ENCODE data around the gene FNDC10. TPM values are rescaled to one million over a fixed set of nuclear protein-coding genes. Genes with fewer than 3 reads are reported as not detected.
A peak's percentile ranks its signal among the peaks of the same experiment; 100 is the strongest.

The FNDC10 gene
- total RNA-seq, 2 donors from 2014 or later = 10.4 to 10.8 TPM

GRCh38 chr1:1556505-1556904 is 43.4 kb downstream of the FNDC10 start:
- Mint-ChIP-seq H3K27me3 (ENCODE audit: insufficient read depth) (no peaks in the 10 kb centered on the region), H3K27ac (no peak overlapping the region), H3K4me3 (no peak overlapping the region), H3K36me3 (ENCODE audit: low read depth) (peaks cover 7% of the 10 kb centered on the region), H3K9me3 (no peaks in the 10 kb centered on the region), H3K4me1 (peaks cover 1% of the 10 kb centered on the region)
- no peaks in the 10 kb centered on the region for H3K9me3 ChIP-seq (ENCODE audit: control insufficient read depth, low read length)
- 95 to 98% methylated on average over 6 of the region's 6 CpGs for WGBS, 2 experiments (ENCODE audit: insufficient coverage in 1 of 2, insufficient read length in 1 of 2)
- no peak overlapping the region for H3K9ac ChIP-seq (ENCODE audit: extremely low read depth, low read length, poor library complexity, severe bottlenecking)
- no peak for DNase-seq
- H3K4me3 ChIP-seq (ENCODE audit: low read length) = no peak overlapping the region
- H3K27me3 ChIP-seq (ENCODE audit: control insufficient read depth, insufficient read depth, low read length, poor library complexity, severe bottlenecking) = no peaks in the 10 kb centered on the region
- H3K27ac ChIP-seq (ENCODE audit: low read depth, low read length) = no peak overlapping the region
- no peak for TF ChIP-seq CTCF (conservative IDR thresholded peaks at IDR 0.05)
- no peaks in the 10 kb centered on the region for H3K4me1 ChIP-seq (ENCODE audit: control insufficient read depth, insufficient read depth, low read length)
- H3K36me3 ChIP-seq (ENCODE audit: control insufficient read depth, insufficient read depth, low read length) = peaks cover 32% of the 10 kb centered on the region

GRCh38 chr1:1554926-1555915 is 44.7 kb downstream of the FNDC10 start:
- WGBS, 2 experiments (ENCODE audit: insufficient coverage in 1 of 2, insufficient read length in 1 of 2) = 86 to 95% methylated on average over 22 to 31 of the region's 31 CpGs
- no peak for TF ChIP-seq CTCF (conservative IDR thresholded peaks at IDR 0.05)
- Histone ChIP-seq H3K9me3 (ENCODE audit: control insufficient read depth, low read length) (no peaks in the 10 kb centered on the region), H3K27me3 (ENCODE audit: control insufficient read depth, insufficient read depth, low read length, poor library complexity, severe bottlenecking) (no peaks in the 10 kb centered on the region), H3K27ac (ENCODE audit: low read depth, low read length) (no peak overlapping the region), H3K4me1 (ENCODE audit: control insufficient read depth, insufficient read depth, low read length) (no peaks in the 10 kb centered on the region), H3K36me3 (ENCODE audit: control insufficient read depth, insufficient read depth, low read length) (peaks cover 27% of the 10 kb centered on the region), H3K4me3 (ENCODE audit: low read length) (no peak overlapping the region), H3K9ac (ENCODE audit: extremely low read depth, low read length, poor library complexity, severe bottlenecking) (no peak overlapping the region)
- Mint-ChIP-seq H3K36me3 (ENCODE audit: low read depth) (peaks cover 4% of the 10 kb centered on the region), H3K27me3 (ENCODE audit: insufficient read depth) (no peaks in the 10 kb centered on the region), H3K4me1 (peaks cover 1% of the 10 kb centered on the region), H3K9me3 (no peaks in the 10 kb centered on the region), H3K4me3 (no peak overlapping the region), H3K27ac (peak overlapping the region; percentile 39)
- DNase-seq = peak; percentile 71

GRCh38 chr1:1554550-1554925 is 45.4 kb downstream of the FNDC10 start:
- Histone ChIP-seq H3K9ac (ENCODE audit: extremely low read depth, low read length, poor library complexity, severe bottlenecking) (no peak overlapping the region), H3K4me1 (ENCODE audit: control insufficient read depth, insufficient read depth, low read length) (no peaks in the 10 kb centered on the region), H3K4me3 (ENCODE audit: low read length) (no peak overlapping the region), H3K36me3 (ENCODE audit: control insufficient read depth, insufficient read depth, low read length) (peaks cover 22% of the 10 kb centered on the region), H3K27me3 (ENCODE audit: control insufficient read depth, insufficient read depth, low read length, poor library complexity, severe bottlenecking) (no peaks in the 10 kb centered on the region), H3K9me3 (ENCODE audit: control insufficient read depth, low read length) (no peaks in the 10 kb centered on the region), H3K27ac (ENCODE audit: low read depth, low read length) (no peak overlapping the region)
- no peaks in the 10 kb centered on the region for H3K9me3 Mint-ChIP-seq
- H3K4me3 Mint-ChIP-seq = no peak overlapping the region
- H3K27ac Mint-ChIP-seq = no peak overlapping the region
- WGBS, 2 experiments (ENCODE audit: insufficient coverage in 1 of 2, insufficient read length in 1 of 2) = 96 to 97% methylated on average over 9 to 13 of the region's 13 CpGs
- no peak for TF ChIP-seq CTCF (conservative IDR thresholded peaks at IDR 0.05)
- peaks cover 1% of the 10 kb centered on the region for H3K4me1 Mint-ChIP-seq
- no peak for DNase-seq
- no peaks in the 10 kb centered on the region for H3K27me3 Mint-ChIP-seq (ENCODE audit: insufficient read depth)
- peaks cover 4% of the 10 kb centered on the region for H3K36me3 Mint-ChIP-seq (ENCODE audit: low read depth)
